RCC 7860 (cell line): Measurements from ENCODE around the gene ZC3H6.
A peak's percentile ranks its signal among the peaks of the same experiment; 100 is the strongest.
"Not testable (repeated sequence)": the region's sequence is repeated elsewhere in the genome, so short reads cannot be mapped to it uniquely, and the experiment has no call there.

Source experiments
- DNase-seq: peaks from one replicate; pipeline ENCODE4 v3.0.0-alpha.2; 2015; ENCODE audit warnings: low spot score
- FAIRE-seq: peaks from 2 replicates; lab custom pipeline; 2012; peaks lifted over from hg19 to GRCh38; lab: Jason Lieb, UNC

The ZC3H6 gene

DNA sequence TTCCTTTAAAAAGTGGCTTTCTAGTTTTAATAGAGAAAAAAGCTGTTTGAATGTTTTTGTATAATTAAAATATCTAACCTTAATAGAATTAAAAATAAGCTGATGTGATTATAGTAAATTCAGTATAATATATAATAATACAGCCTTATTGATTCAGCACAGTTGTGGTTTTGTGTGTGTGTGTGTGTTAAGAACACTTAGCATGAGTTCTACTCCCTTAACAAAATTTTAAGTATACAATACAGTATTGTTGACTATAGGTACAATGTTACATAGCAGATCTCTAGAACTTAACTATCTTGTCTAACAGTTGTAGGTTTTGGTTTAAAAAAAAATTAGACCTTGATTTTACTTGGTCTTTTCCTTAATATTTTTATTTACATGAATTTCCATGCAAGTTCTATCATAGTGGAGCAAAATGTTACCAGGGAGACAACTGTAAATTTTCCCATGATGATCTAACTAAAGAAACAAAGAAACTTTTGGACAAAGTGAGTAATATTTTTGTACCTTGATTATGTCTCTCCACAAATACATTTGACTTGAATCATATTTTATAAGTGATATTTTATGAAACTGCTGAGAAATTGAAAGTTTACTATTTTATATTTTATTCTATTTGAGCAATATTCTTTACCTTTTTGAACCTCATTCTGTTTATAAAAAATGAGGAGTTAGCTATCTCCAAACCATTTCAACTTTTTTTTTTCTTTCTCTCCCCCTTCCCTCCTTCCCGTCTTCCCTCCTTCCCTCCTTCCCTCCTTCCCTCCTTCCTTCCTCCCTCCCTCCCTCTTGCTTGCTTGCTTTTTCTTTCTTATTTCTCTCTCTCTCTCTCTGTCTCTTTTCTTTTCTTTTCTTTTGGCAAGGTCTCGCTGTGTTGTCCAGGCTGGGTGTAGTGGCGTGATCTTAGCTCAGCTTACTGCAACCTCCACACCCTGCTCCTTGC lies 46.3 kb downstream of the ZC3H6 start:
- FAIRE-seq (peak; percentile 52), DNase-seq (no peak)

DNA sequence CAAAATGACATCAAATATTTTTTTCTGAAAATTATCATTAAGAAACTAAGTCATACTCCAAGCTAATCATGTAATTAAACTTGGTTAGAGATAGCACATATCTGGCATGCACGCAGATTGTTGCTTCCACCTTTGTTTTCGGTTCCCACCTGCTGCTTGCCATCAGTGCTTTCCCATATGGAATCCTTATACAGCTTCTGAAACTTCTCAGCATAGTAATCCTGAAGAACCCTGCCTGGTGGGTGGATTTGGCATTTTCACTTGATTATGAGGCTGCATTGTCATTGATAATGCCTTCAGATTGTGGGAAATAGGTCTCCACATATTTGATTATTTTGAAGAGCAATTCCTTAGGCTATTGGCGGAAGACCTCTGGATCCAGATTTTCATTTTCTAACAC lies 47.5 kb downstream of the ZC3H6 start:
- no peak for DNase-seq
- FAIRE-seq, result no peak

DNA sequence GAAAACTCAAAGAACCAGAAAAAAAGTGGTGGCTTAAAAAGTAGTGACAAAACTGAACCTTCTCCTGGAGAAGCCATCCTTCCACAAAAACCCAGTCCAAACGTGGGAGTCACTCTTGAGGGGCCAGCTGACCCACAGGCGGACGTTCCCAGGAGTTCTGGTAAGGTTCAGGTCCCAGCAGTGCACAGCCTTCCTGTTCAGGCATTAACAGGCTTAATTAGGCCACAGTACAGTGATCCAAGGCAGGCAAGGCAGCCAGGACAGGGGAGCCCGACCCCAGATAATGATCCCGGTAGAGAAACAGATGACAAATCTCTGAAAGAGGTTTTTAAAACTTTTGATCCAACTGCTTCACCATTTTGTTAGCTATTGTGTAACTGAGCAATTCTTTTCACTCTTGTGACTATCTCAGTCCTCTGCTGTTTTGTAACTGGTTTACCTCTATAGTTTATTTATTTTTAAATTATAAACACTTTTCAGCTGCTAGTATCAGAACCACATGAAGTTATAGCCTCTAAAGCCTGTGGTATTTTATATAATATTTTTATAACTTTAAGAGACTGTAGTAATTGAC lies 56.8 kb downstream of the ZC3H6 start:
- DNase-seq, result no peak
- FAIRE-seq, result no peak

DNA sequence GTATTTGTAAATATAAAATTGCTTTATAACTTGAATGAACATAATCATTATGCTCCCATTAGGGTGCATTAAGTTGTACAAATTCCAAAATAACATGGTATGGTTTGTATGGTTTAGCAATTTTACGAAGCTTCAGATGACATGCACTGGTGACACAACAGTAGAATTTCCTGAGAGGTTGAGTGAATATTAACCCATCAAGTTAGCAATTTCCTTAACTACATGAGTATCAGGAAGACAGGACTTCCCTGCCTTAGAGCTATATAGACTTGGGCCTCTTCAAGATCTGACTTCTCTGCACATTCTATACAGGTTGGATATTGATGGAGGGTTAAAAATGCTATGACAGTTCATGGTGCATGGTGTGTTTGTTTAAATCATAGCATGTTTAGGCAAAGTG lies 60.2 kb downstream of the ZC3H6 start:
- no peak for DNase-seq
- peak; percentile 54 for FAIRE-seq

DNA sequence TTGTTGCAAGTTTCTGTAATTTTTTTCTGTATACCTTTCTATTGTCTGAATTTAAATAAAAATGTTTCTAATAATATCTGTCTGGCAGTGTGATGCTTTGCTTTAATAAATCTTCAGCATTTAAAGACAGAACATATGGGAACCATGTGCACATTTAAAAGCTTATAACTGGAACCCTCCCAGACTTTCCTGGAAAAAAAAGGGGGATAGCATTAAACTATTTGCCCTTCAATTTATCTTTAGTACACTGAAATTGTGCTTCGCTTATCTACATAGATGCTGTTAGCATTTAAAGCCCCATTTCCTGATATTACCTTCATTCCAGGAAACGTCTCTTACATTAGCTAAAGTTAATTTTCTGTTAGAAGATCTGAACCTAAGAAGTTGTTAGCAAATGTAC lies 64.6 kb downstream of the ZC3H6 start:
- DNase-seq (no peak), FAIRE-seq (no peak)

DNA sequence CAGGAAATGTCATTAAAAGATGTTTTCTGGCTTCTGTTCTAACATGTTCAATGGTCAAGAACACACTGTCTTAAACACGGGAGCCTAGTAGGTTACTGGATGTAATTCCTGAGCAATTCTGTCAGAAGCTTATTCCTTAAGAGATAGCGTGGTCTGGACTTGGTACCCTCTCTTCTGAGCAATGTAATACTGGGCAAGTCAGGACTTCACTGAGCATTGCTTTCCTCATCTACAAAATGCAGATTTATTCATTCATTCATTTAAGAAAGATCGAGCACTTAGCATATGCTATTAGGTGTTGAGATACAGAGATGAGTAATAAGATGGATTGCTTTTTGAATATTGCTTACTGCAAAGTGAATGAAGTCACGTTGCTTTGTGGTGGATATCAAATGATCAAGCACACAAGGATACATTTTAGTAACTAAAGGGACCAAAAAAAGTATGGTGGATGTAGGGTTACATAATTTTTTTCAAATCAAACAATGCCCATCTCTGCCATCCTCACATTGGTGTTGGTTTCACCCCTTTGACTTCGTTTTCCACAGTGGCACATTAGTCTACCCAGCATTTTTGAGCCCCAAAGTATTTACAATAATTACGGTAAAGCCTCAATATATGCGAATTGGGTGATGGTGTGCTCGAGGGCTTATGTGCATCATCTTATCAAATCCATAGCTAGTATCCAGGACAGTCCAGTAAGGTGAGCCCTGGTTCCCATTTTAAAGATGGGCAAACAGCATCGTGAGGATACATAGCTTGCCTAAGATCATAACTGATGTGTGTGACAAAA lies 65.3 kb downstream of the ZC3H6 start:
- no peak for FAIRE-seq
- DNase-seq, result no peak

DNA sequence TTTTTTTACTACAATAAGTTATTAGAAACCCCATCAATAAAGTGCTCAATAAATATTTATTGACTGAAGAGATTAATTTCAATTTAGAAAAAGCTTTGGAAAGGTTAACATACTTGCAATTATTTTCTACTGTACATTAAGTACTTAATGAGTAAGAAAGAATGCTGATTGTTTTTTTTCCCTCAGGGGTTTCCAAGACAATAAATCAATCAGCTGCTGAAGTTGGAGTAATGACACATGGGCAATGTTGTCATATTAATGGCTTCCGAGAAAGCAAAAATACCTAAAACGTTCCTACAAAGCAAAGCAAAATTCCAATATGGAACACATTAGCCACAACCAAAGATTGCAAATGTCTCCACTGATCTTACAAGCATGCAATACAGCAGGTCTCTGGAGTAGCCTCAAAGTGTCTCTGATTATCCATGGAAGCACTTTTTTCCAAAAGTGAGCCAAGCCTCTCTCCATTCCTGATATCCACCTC lies 66.7 kb downstream of the ZC3H6 start:
- no peak for DNase-seq
- no peak for FAIRE-seq

DNA sequence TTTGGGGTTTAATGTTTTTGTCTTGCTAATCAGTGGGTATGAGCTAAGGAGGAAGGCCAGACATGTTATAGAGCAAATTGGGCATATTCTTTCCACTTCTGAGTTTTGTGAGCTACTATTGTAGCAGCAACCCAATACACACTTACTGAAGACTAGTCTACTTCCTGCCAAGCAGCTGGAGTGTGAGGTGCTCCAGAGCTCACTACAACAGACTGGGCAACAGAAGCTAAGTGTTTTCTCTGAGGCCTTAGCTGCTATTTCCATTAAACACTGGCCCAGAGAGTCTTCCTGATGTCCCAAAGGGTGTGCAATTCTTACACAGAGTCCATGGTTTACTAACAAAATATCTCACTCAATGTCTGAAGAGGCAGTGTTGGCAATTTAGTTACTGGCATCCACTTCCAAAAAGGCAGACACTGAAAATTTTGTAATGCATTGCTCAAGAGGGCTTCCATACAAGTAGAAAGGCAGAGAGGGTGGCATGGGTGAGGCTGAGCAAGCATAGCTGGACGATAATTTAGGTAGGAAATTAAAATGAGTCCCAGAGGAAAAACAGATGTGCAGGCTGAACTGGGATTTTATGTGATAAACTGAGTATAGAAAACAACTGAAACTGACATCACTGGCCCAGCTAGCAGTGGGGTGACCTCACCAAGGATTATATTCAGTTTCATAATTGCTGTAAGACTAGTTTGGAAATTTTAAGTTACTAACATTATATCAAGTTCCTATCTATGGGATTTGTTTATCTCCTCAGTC lies 68.6 kb downstream of the ZC3H6 start:
- FAIRE-seq (no peak), DNase-seq (no peak)

DNA sequence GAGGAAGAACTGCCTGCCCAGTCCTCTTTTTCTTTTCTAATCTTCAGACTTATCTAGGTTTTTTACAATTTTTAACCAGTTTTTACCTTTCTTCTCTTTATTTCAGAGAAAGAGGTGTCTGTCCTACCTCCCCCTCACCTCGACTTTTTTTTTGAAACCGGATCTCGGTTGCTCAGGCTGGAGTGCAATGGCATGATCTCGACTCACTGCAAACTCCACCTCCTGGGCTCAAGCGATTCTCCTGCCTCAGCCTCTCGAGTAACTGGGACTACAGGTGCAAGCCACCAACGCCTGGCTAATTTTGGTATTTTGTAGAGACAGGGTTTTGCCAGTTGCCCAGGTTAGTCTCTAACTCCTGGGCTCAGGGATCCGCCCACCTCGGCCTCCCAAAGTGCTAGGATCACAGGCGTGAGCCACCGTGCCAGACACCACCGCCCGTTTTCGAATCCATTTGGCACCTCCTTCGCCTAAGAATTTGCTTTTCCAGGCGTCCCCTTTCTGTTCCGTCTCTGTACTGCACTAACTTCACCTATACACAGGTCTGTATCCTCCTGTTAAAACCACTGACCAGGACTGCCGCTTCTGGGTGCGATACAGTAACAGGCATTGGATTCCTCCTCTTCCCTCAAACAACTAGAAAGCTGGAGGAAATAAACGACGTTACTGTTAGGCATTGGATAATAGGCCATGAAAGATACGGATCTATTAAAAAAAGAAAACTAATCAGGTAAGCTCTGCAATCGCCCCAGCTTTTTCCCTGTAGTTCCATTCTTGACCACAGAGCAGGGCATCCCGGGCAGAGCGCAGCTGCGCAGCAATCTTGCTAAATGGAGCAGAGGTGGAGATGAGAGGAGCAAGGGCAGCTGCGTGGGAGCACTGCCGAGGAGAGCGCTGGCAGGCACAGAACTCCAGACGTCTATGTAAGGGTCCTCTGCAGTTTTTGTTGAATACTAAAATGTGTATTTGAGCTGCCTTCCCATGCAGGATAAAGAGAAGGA lies 69.9 kb downstream of the ZC3H6 start:
- FAIRE-seq (no peak), DNase-seq (no peak)

DNA sequence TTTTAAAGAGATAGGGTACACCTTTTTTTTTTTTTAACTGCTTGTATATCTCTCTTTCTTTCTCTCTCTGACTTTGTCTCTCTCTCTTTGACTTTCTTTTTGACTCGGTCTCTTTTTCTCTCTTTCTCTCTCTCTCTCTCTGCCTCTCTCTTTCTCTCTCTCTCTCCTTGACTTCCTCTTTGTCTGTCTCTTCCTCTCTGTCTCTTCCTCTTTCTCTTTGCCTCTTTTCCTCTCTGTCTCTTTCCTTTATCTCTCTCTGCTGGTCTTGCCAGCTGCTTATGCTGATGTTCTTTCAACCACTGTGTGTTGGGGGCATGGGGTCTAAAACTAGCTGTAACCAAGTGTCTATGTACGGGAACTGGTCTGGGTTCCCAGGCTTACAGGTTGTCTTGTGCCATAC lies 76.9 kb downstream of the ZC3H6 start:
- FAIRE-seq, DNase-seq: not testable (repeated sequence)

DNA sequence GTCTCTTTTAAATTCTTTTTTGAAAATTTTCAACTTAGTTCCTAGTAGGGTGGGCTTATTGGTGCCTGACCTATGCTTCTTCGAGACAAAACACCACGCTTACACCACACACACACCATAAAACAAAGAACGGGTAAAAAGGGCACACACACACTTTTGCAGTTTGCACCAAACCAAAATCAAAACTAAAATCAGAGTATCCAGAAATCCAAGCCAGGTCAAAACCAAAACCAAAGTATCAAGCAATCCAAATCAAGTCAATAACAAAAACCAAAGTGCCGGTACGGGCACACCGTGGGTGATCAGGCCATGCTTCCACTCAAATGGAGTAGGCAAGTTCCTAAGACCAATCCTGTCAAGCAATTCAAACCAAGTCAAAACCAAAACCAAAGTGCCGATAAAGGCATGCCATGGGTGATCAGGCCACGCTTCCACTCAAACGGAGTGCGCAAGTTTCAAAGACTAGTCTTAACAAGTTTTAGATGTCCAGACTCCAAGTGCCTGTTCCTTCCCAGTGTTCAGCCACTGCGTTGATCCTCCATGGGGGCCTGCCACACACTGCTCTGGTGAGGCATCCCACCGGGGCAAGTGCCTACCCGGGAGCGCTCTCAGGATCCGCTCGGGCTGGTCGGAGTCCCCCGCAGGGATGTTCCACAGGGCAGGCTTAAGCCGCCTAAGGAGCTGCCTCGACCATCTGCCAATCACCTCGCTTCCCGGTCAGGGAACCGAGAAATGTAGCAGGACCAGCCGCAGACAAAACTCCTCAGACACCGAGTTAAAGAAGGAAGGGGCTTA lies 77.6 kb downstream of the ZC3H6 start:
- FAIRE-seq, DNase-seq: not testable (repeated sequence)

DNA sequence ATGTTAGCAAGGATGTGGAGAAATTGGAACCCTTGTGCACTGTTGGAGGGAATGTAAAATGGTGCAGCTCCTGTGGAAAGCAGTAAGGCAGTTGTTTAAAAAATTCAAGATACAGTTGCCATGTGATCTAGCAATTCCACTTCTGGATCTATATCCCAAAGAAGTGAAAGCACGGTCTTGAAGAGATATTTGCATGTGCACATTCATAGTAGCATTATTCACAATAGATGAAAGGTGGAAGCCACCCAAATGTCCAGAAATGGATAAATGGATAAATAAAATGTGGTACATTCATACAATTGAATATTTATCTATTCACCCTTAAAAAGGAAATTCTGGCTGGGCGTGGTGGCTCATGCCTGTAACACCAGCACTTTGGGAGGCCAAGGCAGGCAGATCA lies 78.9 kb downstream of the ZC3H6 start:
- FAIRE-seq, DNase-seq: not testable (repeated sequence)

DNA sequence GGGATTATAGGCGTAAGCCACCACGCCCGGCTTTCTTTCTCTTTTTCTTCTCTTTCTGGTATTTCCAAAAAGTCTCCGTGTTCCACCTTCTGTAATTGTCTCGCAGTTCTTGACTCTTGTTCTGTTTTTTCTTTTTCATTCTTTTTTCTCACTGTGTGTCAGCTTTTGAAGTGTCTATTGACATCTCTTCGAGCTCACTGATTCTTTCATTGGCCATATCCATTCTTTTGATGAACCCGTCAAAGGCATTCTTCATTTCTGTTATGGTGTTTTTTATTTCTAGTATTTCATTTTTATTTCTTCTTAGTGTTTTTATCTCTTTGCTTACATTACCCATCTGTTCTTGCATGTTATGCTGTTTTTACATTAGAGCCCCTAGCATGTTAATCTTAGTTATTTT lies 84.7 kb downstream of the ZC3H6 start:
- not testable (repeated sequence) for DNase-seq, FAIRE-seq
